Heart left ventricle (tissue), 13 donors: Measurements from ENCODE around the gene FGFRL1.

Experiments used
- CTCF ChIP-seq, 12 donors: fragments of 200-600 bp; sonication (generic) in 4 of 12; IDR thresholded peaks; one replicate each; pipeline versions ENCODE4 v1.5.0 to v1.8.0; 2018 to 2022; ENCODE audit warnings: antibody characterized with exemption in 12 of 12, mild to moderate bottlenecking in 5 of 12
- POLR2A ChIP-seq, 2 donors: fragments of 450-650 bp; IDR thresholded peaks; one replicate each; pipeline ENCODE4 v1.6.1; 2017; ENCODE audit warnings: antibody characterized with exemption in 2 of 2, mild to moderate bottlenecking in 2 of 2, moderate library complexity in 2 of 2
- donor health status: ischemic (EF 13 %, LVEDD 7.1; RV severe dilation, severe dysfunction).
- donor health status: DM: no; HTN: yes; CAD: no.
- donor health status: DM: no; HTN: no; CAD: no.
- donor health status: ischemic (EF 25% LVEDD 6.9; RV normal size, moderate dysfunction).
- donor health status: ischemic (EF 25% LVEDD 5.7; RV mildly dilated, moderate dysfunction).
- donor health status: ischemic (EF 35%, LVEDD 5.7; RV mildly dilated, moderate dysfunction).
- donor health status: nonischemic (EF 11% LVEDD 7.7; RV severe dilation, severe dysfunction).
- donor health status: DM: yes; HTN: yes; CAD: no.
- donor health status: PGD.
- donor health status: ischemic (EF 29% LVEDD 5.4; RV normal size, mild dysfunction).
- donor health status: nonischemic (EF 23%, LVEDD 6.1; RV moderate dilation, normal function).

- TF ChIP-seq CTCF (IDR thresholded peaks at IDR 0.05) (no peak), POLR2A (IDR thresholded peaks at IDR 0.05) (no peak)
Measured at GRCh38 chr4:1011666-1012033, 224 bp downstream of the FGFRL1 start.
